ENCODE measurements around the gene PKNOX2. TPM values are rescaled to one million over a fixed set of nuclear protein-coding genes. Genes with fewer than 3 reads are reported as not detected.

Gene PKNOX2
- total RNA-seq, 2 experiments from 2014 or later, result not detected

- H3K27ac Mint-ChIP-seq, result no peak overlapping the region
- no peak for DNase-seq
- no peak overlapping the region for H3K4me3 Mint-ChIP-seq
- peaks cover 6% of the 10 kb centered on the region for H3K27me3 Mint-ChIP-seq
- H3K36me3 Mint-ChIP-seq, result no peaks in the 10 kb centered on the region
- H3K4me1 Mint-ChIP-seq, result no peaks in the 10 kb centered on the region
- no peaks in the 10 kb centered on the region for H3K9me3 Mint-ChIP-seq
Measured at GRCh38 chr11:125468852-125469251, 304.3 kb downstream of the PKNOX2 start.

- H3K4me1 Mint-ChIP-seq, result no peaks in the 10 kb centered on the region
- DNase-seq, result no peak
- H3K4me3 Mint-ChIP-seq, result no peak overlapping the region
- no peaks in the 10 kb centered on the region for H3K9me3 Mint-ChIP-seq
- peaks cover 5% of the 10 kb centered on the region for H3K27me3 Mint-ChIP-seq
- no peak overlapping the region for H3K27ac Mint-ChIP-seq
- no peaks in the 10 kb centered on the region for H3K36me3 Mint-ChIP-seq
Measured at GRCh38 chr11:125470355-125470754, 305.8 kb downstream of the PKNOX2 start.

GRCh38 chr11:125476721-125477120, 312.2 kb downstream of the PKNOX2 start:
- Mint-ChIP-seq H3K9me3 (no peaks in the 10 kb centered on the region), H3K27me3 (peaks cover 5% of the 10 kb centered on the region), H3K36me3 (no peaks in the 10 kb centered on the region), H3K4me1 (no peaks in the 10 kb centered on the region), H3K27ac (no peak overlapping the region), H3K4me3 (no peak overlapping the region)
- no peak for DNase-seq

DNA sequence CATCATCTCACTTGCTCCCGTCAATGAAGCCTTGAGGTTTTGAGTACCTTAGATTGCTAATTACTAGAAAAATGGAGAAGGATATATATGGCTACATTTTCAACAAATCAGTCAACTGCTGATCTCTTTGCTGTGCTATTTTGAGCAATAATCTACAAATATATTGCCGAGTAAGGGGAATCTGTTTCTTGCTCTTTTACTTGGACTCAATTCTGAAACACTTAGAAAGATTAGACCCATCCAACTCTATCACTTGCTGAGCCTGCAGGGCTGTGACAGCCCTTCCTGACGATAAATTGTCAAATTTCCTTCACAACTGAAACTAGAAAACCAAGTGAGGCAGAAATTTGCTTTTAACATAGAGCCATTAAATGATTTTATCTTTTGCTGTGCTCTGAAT, 314.6 kb downstream of the PKNOX2 start:
- Mint-ChIP-seq H3K4me3 (no peak overlapping the region), H3K36me3 (no peaks in the 10 kb centered on the region), H3K4me1 (no peaks in the 10 kb centered on the region), H3K27ac (no peak overlapping the region), H3K9me3 (no peaks in the 10 kb centered on the region), H3K27me3 (peaks cover 13% of the 10 kb centered on the region)
- no peak for DNase-seq

GRCh38 chr11:125481531-125481930, 317.0 kb downstream of the PKNOX2 start:
- Mint-ChIP-seq H3K9me3 (no peaks in the 10 kb centered on the region), H3K4me1 (no peaks in the 10 kb centered on the region), H3K36me3 (no peaks in the 10 kb centered on the region), H3K4me3 (no peak overlapping the region), H3K27me3 (peaks cover 8% of the 10 kb centered on the region), H3K27ac (no peak overlapping the region)
- no peak for DNase-seq

Other genes with a start within 250 kb of the PKNOX2 start
- gene HEPN1, start 245.5 kb upstream of the PKNOX2 start, total RNA-seq, result not detected
- gene HEPACAM, start 228.7 kb upstream of the PKNOX2 start, total RNA-seq, result not detected
- gene CCDC15, start 210.5 kb upstream of the PKNOX2 start, total RNA-seq, result 1 to 10 TPM; 4.3 to 4.5 TPM
- gene SLC37A2, start 101.4 kb upstream of the PKNOX2 start, total RNA-seq, result under 1 TPM; 0.47 to 0.50 TPM
- gene TMEM218, start 53.1 kb upstream of the PKNOX2 start, total RNA-seq, result 10 to 100 TPM; 16.6 to 18.1 TPM

All from activated naive CD8-positive, alpha-beta T cell treated with anti-CD3 and anti-CD28 coated beads for 36 hours (primary cell).